Measurements from ENCODE around the gene NSL1.
"Not testable (repeated sequence)": the region's sequence is repeated elsewhere in the genome, so short reads cannot be mapped to it uniquely, and the experiment has no call there.

The NSL1 gene

DNA sequence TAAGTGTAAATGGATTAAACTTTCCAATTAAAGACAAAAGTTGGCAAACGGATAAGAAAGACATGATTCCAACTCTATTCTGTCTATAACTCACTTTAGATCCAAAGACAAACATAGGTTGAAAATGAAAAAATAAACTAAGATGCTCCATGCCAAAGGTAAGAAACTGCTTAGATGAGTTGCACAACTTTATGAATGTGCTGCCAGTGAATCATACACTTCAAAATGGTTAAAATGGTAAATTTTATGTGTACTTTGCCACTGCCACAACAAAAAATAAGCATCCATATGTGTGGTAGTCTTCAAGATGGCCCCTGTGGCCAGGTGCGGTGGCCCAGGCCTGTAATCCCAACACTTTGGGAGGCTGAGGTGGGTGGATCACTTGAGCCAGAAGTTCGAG lies 45.0 kb downstream of the NSL1 start:
- DNase-seq: no peak

DNA sequence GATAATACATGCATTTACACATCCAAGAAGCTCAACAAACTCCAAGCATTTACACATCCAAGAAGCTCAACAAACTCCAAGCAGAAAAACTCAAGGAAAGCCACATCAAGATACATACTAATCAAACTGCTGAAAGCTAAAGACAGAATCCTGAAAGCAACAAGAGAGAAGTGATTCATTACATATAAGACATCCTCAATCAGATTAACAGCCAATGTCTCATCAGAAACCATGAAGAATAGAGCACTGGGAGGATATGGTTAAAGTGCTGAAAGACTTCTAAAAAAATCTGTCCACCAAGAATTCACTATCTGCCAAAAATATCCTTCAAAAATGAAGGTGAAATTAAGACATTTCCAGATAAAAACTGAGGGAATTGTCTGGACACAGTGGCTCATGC lies 46.3 kb downstream of the NSL1 start:
- no peak for DNase-seq

DNA sequence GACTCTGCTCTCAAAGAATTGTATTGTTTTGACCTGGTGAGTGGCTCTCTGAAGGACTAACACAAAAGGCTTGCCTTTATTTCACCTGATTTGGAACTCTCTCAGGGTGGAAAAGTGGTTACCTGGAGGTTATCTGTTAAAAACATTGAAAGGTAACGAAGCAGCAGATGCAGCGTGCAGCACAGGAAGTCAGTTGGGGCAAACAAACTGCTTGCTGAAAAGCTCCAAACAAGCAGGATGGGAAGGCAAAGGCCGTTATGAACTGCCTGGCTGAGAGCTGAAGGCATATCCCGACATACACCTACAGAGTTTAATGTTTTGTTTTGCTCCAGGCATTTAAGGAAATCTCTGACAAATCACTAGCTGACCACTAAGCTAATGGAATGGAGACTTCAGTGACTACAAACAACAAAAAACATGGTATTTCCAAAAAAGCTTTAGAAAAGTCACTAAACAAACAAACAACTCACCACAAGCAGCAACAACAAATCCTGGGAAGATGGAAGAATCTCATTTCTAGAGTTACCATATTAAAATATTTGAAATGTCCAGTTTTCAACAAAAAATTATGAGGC lies 47.6 kb downstream of the NSL1 start:
- DNase-seq: no peak

DNA sequence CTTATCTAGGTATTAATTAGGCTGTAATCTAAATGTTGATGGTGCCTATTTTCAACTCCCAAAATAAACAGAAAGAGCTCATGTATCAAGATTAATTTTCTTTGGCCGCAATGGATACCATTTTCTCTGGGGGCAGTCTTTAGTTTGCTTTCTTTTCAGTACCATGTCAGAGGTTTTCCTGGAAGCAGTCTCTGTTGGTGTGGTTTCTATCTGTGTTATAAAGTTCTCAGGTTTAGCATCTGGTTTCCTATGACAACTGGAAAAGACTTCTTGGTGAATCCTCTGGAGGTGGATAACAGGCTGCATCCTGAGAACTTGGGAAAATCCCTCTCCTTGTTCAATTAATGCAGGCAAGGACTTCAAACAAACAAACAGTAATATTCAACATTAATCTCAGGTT lies 53.2 kb downstream of the NSL1 start:
- no peak for DNase-seq

DNA sequence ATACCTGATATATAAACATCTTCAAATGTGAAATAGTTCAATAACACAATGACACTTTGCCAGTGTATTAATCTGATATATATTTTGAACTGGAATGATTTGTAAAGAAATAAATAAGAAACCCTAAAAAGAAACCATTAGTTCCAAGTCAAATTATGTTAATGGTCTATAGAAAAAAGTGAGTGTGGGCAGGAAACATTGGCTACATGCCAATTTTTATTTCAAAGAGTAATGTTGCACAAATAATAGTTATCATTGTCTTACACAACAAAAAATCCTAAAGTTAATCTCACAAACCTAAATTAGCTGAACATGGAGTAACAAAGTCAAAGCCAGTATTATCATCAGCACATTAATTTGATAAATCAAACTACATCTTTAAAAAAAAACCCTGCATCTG lies 54.0 kb downstream of the NSL1 start:
- no peak for DNase-seq

DNA sequence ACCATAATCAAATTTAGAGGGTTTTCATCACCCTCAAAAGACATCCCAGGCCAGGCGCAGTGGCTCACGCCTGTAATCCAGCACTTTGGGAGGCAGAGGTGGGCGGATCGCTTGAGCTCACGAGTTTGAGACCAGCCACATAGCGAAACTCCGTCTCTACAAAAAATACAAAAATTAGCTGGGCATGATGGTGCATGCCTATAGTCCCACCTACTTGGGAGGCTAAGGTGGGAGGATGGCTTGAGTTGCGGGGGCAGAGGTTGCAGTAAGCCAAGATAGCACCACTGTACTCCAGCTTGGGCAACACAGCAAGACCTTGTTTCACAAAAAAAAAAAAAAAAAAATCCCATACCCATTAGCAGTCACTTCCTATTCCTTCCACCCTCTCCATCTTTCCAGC lies 58.5 kb downstream of the NSL1 start:
- no peak for DNase-seq

DNA sequence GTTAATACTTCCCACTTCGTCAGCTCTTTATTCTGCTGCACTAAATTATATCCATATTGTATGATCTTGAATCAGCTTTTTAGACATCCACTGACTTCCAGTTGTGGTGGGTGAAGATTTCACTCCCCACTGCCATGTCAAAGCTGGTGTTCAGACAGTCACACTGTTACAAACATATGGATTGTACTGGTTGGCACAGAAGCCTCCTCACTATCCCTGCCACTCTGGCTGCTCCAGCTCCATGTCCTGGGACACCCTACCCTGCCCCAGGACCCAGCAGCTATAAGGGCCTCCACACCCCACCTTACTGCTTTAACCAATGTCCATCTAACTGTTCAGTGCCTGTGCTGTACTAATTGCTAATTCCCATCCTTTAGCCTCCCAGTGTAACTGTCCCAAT lies 59.9 kb downstream of the NSL1 start:
- DNase-seq: no peak

DNA sequence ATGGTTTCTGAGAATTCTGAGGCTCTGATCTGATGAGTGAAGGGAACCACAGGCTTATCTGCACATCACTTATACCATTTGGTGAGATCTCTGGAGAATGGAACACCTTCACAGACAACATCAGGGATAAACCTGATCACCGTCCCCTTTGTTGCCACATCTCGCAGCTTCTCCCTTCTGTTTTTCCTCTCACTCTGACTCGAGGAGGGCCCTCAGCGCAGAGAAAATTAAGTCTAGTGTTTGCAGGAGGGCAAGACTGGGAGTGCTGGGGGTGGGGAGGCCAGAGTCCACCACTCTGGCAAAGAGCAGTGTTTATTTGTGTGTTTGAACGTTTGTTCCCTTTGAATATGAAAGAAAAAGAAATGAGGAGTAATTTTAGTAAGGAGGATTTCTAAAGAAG lies 63.0 kb downstream of the NSL1 start:
- no peak for DNase-seq

DNA sequence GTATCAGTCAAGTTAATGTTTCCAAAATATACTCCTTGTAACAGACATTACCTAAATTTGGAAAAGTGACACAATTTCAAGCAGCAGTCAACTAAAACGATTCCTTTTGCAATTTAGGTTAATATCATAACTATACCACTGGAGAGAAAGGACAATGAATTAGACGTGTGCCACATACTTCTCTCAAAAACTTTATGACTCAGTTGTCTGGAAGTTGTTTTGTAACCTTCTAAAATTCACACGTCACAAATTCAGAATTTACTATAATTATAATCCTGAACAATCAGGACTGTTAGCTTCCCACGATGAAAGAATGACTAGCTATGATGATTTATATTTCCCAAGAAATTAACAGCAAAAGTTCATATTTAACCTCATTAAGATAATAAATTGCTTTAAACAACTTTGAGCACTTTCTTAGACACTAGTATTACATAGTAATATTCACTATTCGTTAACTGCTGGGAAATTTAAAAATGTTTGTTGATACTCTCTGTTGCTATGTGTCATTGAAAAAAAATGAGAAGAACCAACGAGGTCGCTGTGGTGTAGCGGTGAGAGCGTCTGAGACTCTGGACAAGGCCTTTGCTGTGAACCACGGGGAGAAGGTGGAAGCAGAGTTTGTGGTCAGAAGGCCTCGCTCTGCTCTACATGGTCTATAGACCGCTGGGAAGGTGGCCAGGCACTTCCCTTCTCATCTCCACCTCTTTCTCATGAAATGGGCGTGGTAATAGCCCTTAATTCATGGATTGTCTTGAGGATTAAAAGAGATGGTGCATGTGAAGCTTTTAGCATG lies 64.0 kb downstream of the NSL1 start:
- DNase-seq: no peak

DNA sequence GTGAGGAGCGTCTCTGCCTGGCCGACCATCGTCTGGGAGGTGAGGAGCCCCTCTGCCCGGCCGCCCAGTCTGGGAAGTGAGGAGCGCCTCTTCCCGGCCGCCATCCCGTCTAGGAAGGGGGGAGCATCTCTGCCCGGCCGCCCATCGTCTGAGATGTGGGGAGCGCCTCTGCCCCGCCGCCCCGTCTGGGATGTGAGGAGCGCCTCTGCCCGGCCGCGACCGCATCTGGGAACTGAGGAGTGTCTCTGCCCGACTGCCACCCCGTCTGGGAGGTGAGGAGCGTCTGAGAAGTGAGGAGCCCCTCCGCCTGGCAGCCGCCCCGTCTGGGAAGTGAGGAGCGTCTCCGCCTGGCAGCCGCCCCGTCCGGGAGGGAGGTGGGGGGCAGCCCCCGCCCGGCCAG lies 66.9 kb downstream of the NSL1 start:
- not testable (repeated sequence) for DNase-seq

DNA sequence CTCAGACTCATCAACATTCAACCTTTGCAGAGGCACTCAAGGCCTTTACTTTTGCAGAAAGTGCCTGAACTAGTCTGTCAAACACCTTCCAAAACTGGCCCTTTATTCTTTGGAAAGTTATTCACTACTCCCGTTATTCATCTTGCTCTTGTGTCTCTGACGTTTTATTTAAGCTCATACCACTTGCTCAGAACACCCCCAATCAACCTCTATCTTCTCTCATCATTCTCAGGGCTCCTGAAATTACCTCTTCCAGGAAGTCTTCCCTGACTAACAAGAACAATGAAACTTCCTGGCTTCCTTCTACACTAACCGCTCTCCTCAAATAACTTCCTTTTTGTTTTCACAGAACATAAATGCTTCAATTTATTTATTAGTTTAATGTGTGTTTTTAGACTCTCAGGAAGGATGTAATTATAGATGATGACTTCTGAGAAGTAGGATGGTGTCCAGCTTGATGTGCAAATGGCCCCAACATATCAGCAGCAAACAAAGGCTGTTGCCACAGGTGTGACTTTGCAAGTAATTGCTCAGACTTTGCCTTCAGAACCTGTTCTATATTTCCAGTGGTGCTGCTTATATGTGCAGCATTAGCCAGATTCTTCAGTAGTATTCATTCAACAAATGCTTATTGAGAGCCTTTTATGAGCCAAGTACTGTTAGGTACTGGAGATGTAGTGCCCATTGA lies 69.2 kb downstream of the NSL1 start:
- no peak for DNase-seq

DNA sequence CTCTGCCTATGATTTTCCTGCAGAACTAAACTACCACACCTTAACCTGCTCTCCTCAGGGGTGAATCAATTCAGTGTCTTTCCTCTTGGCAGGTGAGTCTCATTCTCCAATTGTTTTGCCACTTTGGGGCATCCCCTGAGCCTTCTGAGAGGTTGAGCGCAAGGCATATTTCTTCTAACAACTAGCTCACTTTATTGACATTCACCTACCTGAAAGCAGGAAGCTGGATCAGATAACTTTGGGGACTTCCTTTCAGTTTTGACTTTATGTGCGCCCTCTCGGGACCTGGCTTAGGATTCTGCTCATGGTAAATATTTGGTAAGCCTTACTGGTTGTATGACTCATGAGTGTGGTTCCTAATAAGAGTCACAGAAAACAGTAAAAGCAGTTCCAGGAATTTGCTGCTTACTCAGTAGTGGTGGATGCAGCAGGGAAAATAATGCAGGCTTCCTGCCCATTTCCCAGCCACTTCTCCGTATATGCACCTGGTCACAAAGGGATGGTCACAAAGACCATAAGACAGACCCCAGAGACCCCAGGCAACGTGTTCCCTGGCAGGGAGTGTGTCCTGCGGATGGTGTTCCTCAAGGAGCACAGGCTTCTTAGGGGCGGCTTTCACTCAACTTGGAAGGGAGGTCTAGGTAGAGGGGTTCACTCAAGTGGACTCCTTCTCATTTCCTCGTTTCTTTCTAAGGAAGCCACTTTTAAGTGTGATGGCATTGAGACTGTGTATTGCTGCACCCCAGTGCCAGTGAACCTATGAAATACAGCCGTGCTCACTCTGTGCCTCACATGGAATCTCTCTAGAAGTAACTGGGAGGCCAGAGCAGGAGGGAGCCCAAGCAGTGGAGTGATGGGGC lies 70.0 kb downstream of the NSL1 start:
- no peak for DNase-seq

DNA sequence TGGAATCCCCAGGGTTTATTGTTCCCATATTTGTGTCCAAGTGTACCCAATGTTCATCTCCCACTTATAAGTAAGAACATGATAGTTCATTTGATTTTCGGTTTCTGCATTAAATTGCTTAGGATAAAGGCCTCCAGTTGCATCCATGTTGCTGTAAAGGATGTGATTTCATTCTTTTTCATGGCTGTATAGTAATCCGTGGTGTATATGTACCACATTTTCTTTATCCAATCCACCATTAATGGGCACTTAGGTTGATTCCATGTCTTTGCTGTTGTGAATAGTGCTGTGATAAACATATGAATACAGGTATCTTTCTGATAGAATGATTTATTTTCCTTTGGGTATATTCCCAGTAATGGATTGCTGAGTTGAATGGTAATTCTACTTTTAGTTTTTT lies 71.9 kb downstream of the NSL1 start:
- no peak for DNase-seq

DNA sequence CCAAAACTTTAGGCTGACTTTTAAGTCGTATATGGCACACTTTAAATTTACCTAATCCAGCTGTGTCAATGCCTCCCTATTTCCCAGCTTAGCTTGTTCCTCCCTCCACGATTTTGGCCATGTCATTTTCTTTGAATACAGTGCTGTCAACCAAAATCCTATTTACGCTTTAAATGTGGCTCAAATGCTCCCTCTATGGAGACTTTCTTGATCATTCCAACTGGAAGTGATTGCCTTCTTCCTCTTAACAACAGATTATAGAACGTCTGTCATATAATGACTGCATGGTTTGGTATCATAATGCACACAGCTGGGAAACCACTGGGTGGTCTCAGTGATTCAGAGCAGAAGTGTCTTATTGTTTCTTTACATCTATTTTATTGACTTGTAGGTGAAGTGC lies 73.1 kb downstream of the NSL1 start:
- no peak for DNase-seq

DNA sequence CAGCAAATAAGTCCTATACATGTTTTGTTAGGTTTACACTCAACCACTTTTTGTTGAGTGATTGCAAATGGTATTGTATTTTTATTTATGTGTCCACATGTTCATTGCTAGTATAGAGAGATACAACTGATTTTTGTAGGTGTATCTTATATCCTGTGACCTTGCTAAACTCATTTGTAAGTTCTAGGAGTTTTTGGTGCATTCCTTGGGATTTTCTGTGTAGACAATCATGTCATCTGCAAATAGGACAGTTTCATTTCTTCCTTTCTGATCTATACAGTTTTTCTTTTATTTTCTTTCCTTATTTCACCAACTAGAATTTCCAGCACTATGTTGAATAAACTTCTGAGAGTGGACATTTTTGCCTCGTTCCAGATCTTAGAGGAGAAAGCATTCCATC lies 75.4 kb downstream of the NSL1 start:
- DNase-seq: no peak

DNA sequence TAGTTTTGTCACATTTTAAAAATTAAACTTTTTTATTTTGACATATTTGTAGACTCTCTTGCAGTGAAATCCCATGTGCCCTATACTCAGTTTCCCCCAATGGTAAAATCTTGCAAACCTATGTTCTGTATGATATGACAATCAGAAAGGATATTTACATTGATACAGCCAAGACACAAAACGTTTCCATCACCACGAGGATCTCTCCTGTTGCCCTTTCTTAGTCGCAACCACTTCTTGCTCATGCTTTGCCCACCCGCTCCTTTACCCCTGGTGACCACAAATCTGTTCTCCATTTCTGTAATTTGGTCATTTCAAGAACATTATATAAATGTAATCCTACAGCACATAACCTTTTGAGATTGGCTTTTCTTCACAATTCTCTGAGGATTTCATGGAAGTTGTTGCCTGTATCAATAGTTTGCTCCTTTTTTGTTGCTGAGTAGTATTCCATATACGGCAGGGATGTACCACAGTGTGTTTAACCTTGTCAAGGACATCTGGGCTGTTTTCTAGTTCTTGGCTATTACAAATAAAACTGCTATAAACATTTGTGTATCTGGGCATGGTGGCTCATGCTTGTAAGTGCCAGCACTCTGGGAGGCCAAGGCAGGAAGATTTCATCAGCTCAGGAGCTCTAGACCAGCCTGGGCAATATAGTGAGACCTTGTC lies 78.0 kb downstream of the NSL1 start:
- DNase-seq: no peak

DNA sequence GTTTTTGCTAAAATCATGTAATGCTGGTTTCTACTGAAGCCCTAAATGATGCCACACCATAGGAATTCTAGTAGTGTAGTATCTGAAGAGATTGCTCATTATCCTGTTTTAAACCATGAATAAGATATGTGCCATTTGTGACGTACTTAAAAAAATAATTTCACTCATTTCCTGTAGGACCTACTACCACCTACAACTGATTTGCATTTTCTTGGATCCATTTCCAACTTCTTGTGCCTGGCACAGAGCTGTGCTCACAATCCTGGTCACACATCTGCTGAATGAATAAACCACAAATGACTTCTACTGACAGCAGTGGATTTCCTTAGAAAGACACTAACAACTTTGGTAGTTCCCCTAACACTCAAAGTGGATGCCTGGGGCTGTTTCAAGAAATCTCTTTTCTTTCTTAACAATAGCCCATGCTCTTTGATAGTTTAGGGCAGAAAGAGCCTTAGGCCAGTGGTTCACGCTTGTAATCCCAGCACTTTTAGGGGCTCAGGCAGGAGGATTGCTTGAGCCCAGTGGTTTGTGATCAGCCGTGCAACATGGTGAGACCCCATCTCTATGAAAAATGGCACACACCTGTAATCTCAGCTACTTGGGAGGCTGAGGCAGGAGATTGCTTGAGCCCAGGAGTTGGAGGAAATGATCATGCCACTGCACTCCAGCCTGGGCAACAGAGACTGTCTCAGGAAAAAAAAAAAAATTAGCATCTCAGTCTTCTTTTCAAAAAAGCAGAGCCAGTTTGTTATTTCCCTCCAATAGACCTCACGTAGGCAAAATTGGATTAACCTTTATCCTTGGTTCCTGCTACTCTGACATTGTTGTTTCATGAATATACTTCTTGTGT lies 78.9 kb downstream of the NSL1 start:
- DNase-seq: no peak

DNA sequence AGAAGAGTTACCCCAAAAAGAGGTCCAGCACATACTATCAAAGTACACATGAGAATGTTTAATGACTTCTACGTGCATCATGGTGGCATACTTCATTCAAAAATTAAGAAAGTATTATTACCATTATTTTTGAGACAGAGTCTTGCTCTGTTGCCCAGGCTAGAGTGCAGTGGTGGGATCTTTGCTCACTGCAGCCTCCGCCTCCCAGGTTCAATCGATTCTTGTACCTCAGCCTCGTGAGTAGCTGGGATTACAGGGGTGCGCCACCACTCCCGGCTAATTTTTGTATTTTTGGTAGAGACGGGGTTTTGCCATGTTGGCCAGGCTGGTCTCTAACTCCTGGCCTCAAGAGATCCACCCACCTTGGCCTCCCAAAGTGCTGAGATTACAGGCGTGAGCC lies 79.6 kb downstream of the NSL1 start:
- DNase-seq: not testable (repeated sequence)

DNA sequence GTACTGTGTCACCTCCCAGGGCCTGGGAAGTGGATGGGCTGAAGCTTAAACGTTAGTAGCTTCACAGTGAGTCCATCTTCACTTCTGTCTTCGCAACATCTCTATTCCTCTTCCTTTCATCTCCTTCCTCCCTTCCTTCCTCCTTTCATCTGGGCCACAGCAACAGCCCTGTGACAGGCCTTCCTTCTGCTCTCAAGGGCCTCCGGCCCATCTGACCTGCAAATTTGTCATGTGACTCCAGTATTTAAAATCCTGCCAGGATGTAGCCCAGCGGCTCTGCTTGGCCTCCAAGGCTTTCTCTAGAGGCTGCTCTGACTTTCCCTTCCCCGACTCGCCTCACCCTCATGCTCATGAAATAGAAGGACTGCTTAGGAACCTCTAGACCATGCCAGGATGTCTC lies 81.0 kb downstream of the NSL1 start:
- DNase-seq: no peak

DNA sequence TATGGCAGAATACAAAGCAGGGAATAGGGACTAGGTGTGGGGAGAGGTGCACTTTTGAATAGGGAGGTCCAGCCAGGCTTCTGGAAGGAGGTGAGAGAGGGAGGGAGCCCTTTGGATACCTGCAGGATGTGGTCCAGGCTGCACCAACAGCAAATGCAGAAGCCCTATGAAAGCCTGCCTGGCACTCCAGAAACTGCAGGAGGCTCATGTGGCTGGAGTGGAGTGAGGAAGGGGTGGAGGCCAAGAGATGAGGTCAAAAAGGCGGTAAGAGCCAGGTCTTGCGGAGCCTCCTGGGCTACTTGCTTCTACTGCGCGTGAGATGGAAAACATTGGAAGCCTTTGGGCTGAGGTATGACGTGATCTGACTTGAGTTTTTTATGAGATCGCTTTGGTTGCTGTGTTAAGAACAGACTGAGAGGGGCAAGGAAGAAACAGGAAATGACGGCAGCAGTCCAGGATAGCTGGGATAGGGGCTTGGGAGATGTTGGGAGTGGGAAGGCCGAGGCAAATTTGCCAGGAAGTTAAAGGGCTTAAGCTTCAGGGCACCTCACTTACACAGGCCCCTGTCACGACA lies 87.5 kb downstream of the NSL1 start:
- DNase-seq: no peak

DNA sequence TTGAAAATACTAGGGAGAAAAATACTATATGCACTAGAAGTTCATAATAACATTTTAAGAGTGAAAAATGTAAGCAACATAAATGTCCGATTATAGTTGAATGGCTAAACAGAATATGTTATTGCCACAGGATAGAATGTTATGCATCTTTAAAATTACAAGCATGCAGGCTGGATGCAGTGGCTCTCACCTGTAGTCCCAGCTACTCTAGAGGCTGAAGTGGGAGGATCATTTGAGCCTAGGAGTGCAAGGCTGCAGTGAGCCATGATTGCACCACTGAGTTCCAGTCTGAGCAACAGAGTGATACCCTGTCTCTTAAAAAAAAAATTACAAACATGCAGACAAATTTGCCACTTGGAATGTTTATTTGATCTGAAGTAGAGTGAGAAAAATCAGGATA lies 88.9 kb downstream of the NSL1 start:
- no peak for DNase-seq

DNA sequence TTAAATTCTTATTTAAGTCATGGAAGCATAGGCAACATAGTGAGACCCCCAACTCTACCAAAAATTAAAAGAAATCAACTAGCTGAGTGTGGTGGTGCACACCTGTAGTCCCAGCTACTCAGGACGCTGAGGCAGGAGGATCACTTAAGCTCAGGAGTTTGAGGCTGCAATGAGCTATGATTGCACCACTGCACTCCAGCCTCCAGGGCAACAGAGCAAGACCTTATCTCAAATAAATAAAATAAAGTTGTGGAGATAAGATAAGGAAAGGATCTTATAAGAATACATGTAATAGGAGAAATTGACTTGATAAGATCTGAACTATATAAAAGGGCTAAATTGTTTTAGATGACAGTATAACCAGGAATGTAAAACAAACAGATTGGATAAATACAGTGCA lies 89.7 kb downstream of the NSL1 start:
- no peak for DNase-seq
